Stimulated activated CD4-positive, alpha-beta T cell treated with anti-CD3 and anti-CD28 coated beads, Interleukin-1b, Interleukin-23, amount 100 ng/mL, for 1 hour (primary cell): ENCODE results near the gene MAD1L1.
A peak's percentile ranks its signal among the peaks of the same experiment; 100 is the strongest.

ENCODE experiments used
- DNase-seq, 2 donors: peaks; one replicate each; pipeline ENCODE4 v3.0.0-alpha.2; 2020; ENCODE audit warnings: low read depth in 2 of 2

MAD1L1 gene

GRCh38 chr7:2218444-2218785 lies 14.3 kb downstream of the MAD1L1 start:
- DNase-seq, result no peak

GRCh38 chr7:2217716-2218443 lies 14.9 kb downstream of the MAD1L1 start:
- DNase-seq, result no peak

- no peak for DNase-seq
Measured at GRCh38 chr7:2217206-2217605, 15.5 kb downstream of the MAD1L1 start.

- no peak for DNase-seq
Measured at GRCh38 chr7:2215851-2216250, 16.9 kb downstream of the MAD1L1 start.

GRCh38 chr7:2214636-2215035 lies 18.1 kb downstream of the MAD1L1 start:
- no peak for DNase-seq

GRCh38 chr7:2213551-2214215 lies 19.1 kb downstream of the MAD1L1 start:
- no peak for DNase-seq

- DNase-seq, result no peak
Measured at GRCh38 chr7:2212906-2213305, 19.8 kb downstream of the MAD1L1 start.

- no peak for DNase-seq
Measured at GRCh38 chr7:2211926-2212325, 20.8 kb downstream of the MAD1L1 start.

GRCh38 chr7:2211259-2211880 lies 21.4 kb downstream of the MAD1L1 start:
- DNase-seq, result no peak

- DNase-seq, result no peak
Measured at GRCh38 chr7:2210551-2211258, 22.0 kb downstream of the MAD1L1 start.

GRCh38 chr7:2209961-2210323 lies 22.8 kb downstream of the MAD1L1 start:
- no peak for DNase-seq

- peak in 1 of 2 donors; percentile 11 for DNase-seq
Measured at GRCh38 chr7:2209146-2209960, 23.4 kb downstream of the MAD1L1 start.

- no peak for DNase-seq
Measured at GRCh38 chr7:2208712-2209111, 24.0 kb downstream of the MAD1L1 start.

- DNase-seq, result no peak
Measured at GRCh38 chr7:2205036-2205780, 27.5 kb downstream of the MAD1L1 start.

- DNase-seq, result no peak
Measured at GRCh38 chr7:2204446-2204845, 28.3 kb downstream of the MAD1L1 start.

GRCh38 chr7:2203766-2204300 lies 28.9 kb downstream of the MAD1L1 start:
- no peak for DNase-seq

- no peak for DNase-seq
Measured at GRCh38 chr7:2202901-2203765, 29.6 kb downstream of the MAD1L1 start.

- no peak for DNase-seq
Measured at GRCh38 chr7:2202361-2202761, 30.4 kb downstream of the MAD1L1 start.

GRCh38 chr7:2201686-2202360 lies 30.9 kb downstream of the MAD1L1 start:
- no peak for DNase-seq
